Tibial nerve (tissue), 3 donors: ENCODE measurements around the gene CCS.

Experiments used
- CTCF ChIP-seq, 5 experiments: fragments of 200-600 bp in 3 of 5; fragments of 450-650 bp in 2 of 5; sonication (generic) in 3 of 5; IDR thresholded peaks; one replicate each; pipeline ENCODE4 v1.5.1; 2016 to 2019; ENCODE audit warnings: antibody characterized with exemption in 5 of 5, mild to moderate bottlenecking in 3 of 5, moderate library complexity in 2 of 5
- POLR2A ChIP-seq, 2 donors: fragments of 450-650 bp; IDR thresholded peaks; one replicate each; pipeline ENCODE4 v1.6.1; 2017; ENCODE audit warnings: antibody characterized with exemption in 2 of 2, mild to moderate bottlenecking in 2 of 2, moderate library complexity in 2 of 2

DNA sequence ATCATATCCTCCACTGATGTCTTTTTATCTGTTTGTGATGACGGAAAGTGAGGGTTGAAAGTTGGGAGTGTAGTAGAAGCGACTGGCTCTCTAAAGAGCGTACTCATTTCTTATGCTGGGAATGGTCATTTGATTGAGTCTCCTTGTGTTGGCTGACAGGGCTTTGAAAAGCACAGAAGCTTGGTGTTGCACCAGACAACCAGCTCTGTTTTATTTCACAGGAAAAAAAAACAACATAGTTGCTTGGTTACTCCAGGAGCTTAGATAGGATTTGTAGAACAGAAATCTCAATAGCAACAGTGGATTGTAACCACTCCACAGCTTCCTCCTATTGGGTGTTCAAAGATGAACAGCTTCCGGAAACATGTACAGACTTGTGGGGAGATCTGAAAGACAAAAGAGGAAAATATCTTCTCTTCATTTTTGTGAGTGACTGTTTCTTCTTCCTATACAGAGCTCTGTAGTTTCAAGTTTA is 26.1 kb downstream of the CCS start:
- TF ChIP-seq CTCF (IDR thresholded peaks at IDR 0.05) = no peak
- TF ChIP-seq POLR2A (IDR thresholded peaks at IDR 0.05) = no peak
